ENCODE measurements around the gene SRCIN1.
A peak's percentile ranks its signal among the peaks of the same experiment; 100 is the strongest.
"Not testable (repeated sequence)": the region's sequence is repeated elsewhere in the genome, so short reads cannot be mapped to it uniquely, and the experiment has no call there.

The SRCIN1 gene

GRCh38 chr17:38605841-38606645, at the start of gene SRCIN1:
TSS of gene SRCIN1 (minus strand) at chr17:38605952. CDS start at chr17:38605705, 247 bp downstream.
- peak; percentile 57 to 67 for DNase-seq

GRCh38 chr17:38654411-38655398, 49.0 kb upstream of the SRCIN1 start:
- no peak for DNase-seq

GRCh38 chr17:38653679-38654078, 47.9 kb upstream of the SRCIN1 start:
- no peak for DNase-seq

- no peak for DNase-seq
These were observed 47.5 kb upstream of the SRCIN1 start for GRCh38 chr17:38653230-38653629.

GRCh38 chr17:38650653-38651173, 45.0 kb upstream of the SRCIN1 start:
- not testable (repeated sequence) for DNase-seq

- DNase-seq: no peak
These were observed 32.2 kb upstream of the SRCIN1 start for GRCh38 chr17:38637951-38638350.

GRCh38 chr17:38636054-38636453, 30.3 kb upstream of the SRCIN1 start:
- no peak for DNase-seq

GRCh38 chr17:38632334-38632733, 26.6 kb upstream of the SRCIN1 start:
- no peak for DNase-seq

- DNase-seq: no peak
These were observed 22.7 kb upstream of the SRCIN1 start for GRCh38 chr17:38628441-38628840.

GRCh38 chr17:38627957-38628356, 22.2 kb upstream of the SRCIN1 start:
- DNase-seq: no peak

- DNase-seq: not testable (repeated sequence)
These were observed 21.0 kb upstream of the SRCIN1 start for GRCh38 chr17:38626606-38627226.

- no peak for DNase-seq
These were observed 19.7 kb upstream of the SRCIN1 start for GRCh38 chr17:38625482-38625881.

GRCh38 chr17:38624782-38625355, 19.1 kb upstream of the SRCIN1 start:
- peak in 1 of 2 experiments; percentile 21 for DNase-seq

GRCh38 chr17:38621538-38621937, 15.8 kb upstream of the SRCIN1 start:
- DNase-seq: no peak

- no peak for DNase-seq
These were observed 15.0 kb upstream of the SRCIN1 start for GRCh38 chr17:38620551-38621277.

- DNase-seq: no peak
These were observed 14.3 kb upstream of the SRCIN1 start for GRCh38 chr17:38619937-38620550.

GRCh38 chr17:38619451-38619795, 13.7 kb upstream of the SRCIN1 start:
- DNase-seq: no peak

GRCh38 chr17:38617967-38618760, 12.4 kb upstream of the SRCIN1 start:
- no peak for DNase-seq

- DNase-seq: no peak
These were observed 11.5 kb upstream of the SRCIN1 start for GRCh38 chr17:38617074-38617860.

GRCh38 chr17:38616361-38616760, 10.6 kb upstream of the SRCIN1 start:
- no peak for DNase-seq
